ENCODE measurements around the gene SEMA4D.

Gene SEMA4D

GRCh38 chr9:89446961-89447310 lies 51.0 kb downstream of the SEMA4D start:
- no peak for DNase-seq (ENCODE audit: extremely low read depth, insufficient read length)
- TF ChIP-seq CTCF (IDR thresholded peaks at IDR 0.05; ENCODE audit: insufficient read depth, low read length, poor library complexity, severe bottlenecking) = no peak
- no peaks in the 10 kb centered on the region for H3K27me3 ChIP-seq (replicated peaks; ENCODE audit: control insufficient read depth, insufficient read depth, low read length)

GRCh38 chr9:89446261-89446960 lies 51.5 kb downstream of the SEMA4D start:
- TF ChIP-seq CTCF (IDR thresholded peaks at IDR 0.05; ENCODE audit: insufficient read depth, low read length, poor library complexity, severe bottlenecking) = no peak
- no peak overlapping the region for H3K4me3 ChIP-seq (replicated peaks; ENCODE audit: low read depth, low read length)
- no peak for DNase-seq (ENCODE audit: extremely low read depth, insufficient read length)
- peaks cover 7% of the 10 kb centered on the region for H3K36me3 ChIP-seq (ENCODE audit: control insufficient read depth, insufficient read depth, low read length)
- H3K27me3 ChIP-seq (replicated peaks; ENCODE audit: control insufficient read depth, insufficient read depth, low read length) = no peaks in the 10 kb centered on the region

More at GRCh38 chr9:89446961-89447310, 51.0 kb downstream of the SEMA4D start:
- no peak overlapping the region for H3K4me3 ChIP-seq (replicated peaks; ENCODE audit: low read depth, low read length)
- H3K36me3 ChIP-seq (ENCODE audit: control insufficient read depth, insufficient read depth, low read length) = peaks cover 9% of the 10 kb centered on the region

- peaks cover 9% of the 10 kb centered on the region for H3K36me3 ChIP-seq (ENCODE audit: control insufficient read depth, insufficient read depth, low read length)
- DNase-seq (ENCODE audit: extremely low read depth, insufficient read length) = no peak
- H3K4me3 ChIP-seq (replicated peaks; ENCODE audit: low read depth, low read length) = no peak overlapping the region
Measured at GRCh38 chr9:89445801-89446251, 52.1 kb downstream of the SEMA4D start.

GRCh38 chr9:89444925-89445765 lies 52.8 kb downstream of the SEMA4D start:
- H3K27me3 ChIP-seq (replicated peaks; ENCODE audit: control insufficient read depth, insufficient read depth, low read length) = no peaks in the 10 kb centered on the region
- H3K4me3 ChIP-seq (replicated peaks; ENCODE audit: low read depth, low read length) = no peak overlapping the region
- H3K36me3 ChIP-seq (ENCODE audit: control insufficient read depth, insufficient read depth, low read length) = peaks cover 10% of the 10 kb centered on the region
- no peak for TF ChIP-seq CTCF (IDR thresholded peaks at IDR 0.05; ENCODE audit: insufficient read depth, low read length, poor library complexity, severe bottlenecking)
- DNase-seq (ENCODE audit: extremely low read depth, insufficient read length) = no peak

More at GRCh38 chr9:89445801-89446251, 52.1 kb downstream of the SEMA4D start:
- H3K27me3 ChIP-seq (replicated peaks; ENCODE audit: control insufficient read depth, insufficient read depth, low read length) = no peaks in the 10 kb centered on the region
- TF ChIP-seq CTCF (IDR thresholded peaks at IDR 0.05; ENCODE audit: insufficient read depth, low read length, poor library complexity, severe bottlenecking) = no peak

- no peak overlapping the region for H3K4me3 ChIP-seq (replicated peaks; ENCODE audit: low read depth, low read length)
- H3K36me3 ChIP-seq (ENCODE audit: control insufficient read depth, insufficient read depth, low read length) = peaks cover 10% of the 10 kb centered on the region
- no peaks in the 10 kb centered on the region for H3K27me3 ChIP-seq (replicated peaks; ENCODE audit: control insufficient read depth, insufficient read depth, low read length)
- no peak for DNase-seq (ENCODE audit: extremely low read depth, insufficient read length)
- no peak for TF ChIP-seq CTCF (IDR thresholded peaks at IDR 0.05; ENCODE audit: insufficient read depth, low read length, poor library complexity, severe bottlenecking)
Measured at GRCh38 chr9:89444274-89444673, 53.6 kb downstream of the SEMA4D start.

Measured in GM06990 (cell line).